ENCODE results near the gene PLCXD3. TPM values are rescaled to one million over a fixed set of nuclear protein-coding genes. Genes with fewer than 3 reads are reported as not detected.

The PLCXD3 gene
- total and polyA plus RNA-seq, 2 donors, result 0.05 to 0.37 TPM

DNA sequence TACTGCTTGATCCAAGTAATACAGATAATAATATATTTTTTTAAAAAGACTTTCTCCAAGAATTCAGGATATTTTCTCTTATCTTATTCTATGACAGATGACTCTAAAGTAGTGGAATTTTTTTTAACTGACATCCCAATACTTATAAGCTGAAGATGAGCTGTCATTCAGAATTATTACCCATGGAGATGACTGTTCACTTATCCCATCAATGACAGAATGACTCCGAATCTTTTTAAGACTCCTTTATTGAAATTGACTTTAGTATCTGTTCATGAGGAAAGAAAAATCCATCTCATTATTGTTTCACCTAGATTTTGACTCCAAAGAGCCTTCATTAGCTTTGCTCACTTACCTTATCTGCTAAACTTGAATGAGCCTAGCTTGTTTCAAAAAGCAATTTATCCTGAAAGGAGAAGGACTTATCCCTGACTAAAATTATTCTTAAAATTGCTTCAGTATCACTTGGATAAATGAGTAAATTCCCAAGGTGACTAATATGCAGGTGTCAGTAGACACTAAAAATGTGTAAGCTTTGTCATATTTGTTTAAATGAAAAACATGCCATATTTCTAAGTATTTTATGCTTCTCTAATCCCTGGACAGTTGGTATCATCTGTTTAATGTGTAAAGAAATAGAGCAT, 146.9 kb downstream of the PLCXD3 start:
- 96% methylated on average over 1 of the region's 1 CpG for WGBS
- no peaks in the 10 kb centered on the region for H3K9me3 ChIP-seq (ENCODE audit: control insufficient read depth in 2 of 2, insufficient read depth in 1 of 2, low read length in 1 of 2)

DNA sequence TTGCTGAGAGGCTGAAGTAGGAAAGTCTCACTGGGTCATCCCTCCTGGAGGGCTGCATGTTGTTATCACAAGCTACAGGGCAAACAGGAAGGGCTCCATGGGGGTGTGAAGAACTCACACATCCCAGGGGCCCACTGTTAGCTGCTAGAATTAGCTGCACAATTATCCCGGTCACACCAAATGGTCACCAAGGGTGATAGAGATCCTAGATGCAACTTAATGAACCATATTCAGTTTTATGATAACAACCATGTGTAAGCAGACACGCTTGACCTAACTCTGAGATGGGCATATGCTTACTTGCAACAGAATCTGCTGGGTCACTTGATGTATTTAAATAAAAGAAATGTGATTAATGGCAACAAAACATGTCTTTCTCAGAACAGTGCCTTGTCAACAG, 153.6 kb downstream of the PLCXD3 start:
- Histone ChIP-seq H3K4me3 (ENCODE audit: low read length in 2 of 2) (no peak overlapping the region), H3K27ac (ENCODE audit: low read depth in 1 of 2, low read length in 1 of 2) (no peak overlapping the region), H3K9me3 (ENCODE audit: control insufficient read depth in 2 of 2, insufficient read depth in 1 of 2, low read length in 1 of 2) (no peaks in the 10 kb centered on the region), H3K27me3 (ENCODE audit: control insufficient read depth in 2 of 2, insufficient read depth in 1 of 2, low read length in 1 of 2) (no peaks in the 10 kb centered on the region), H3K4me1 (ENCODE audit: control insufficient read depth in 2 of 2, insufficient read depth in 2 of 2, low read length in 2 of 2) (no peaks in the 10 kb centered on the region), H3K36me3 (ENCODE audit: control insufficient read depth in 2 of 2, insufficient read depth in 2 of 2, low read length in 1 of 2) (no peaks in the 10 kb centered on the region)
- WGBS, result 46% methylated on average over 2 of the region's 2 CpGs
- DNase-seq (ENCODE audit: low read depth in 6 of 9, low spot score in 9 of 9), result no peak

More for the DNA sequence above, 146.9 kb downstream of the PLCXD3 start:
- Histone ChIP-seq H3K36me3 (ENCODE audit: control insufficient read depth in 2 of 2, insufficient read depth in 2 of 2, low read length in 1 of 2) (no peaks in the 10 kb centered on the region), H3K4me3 (ENCODE audit: low read length in 2 of 2) (no peak overlapping the region), H3K4me1 (ENCODE audit: control insufficient read depth in 2 of 2, insufficient read depth in 2 of 2, low read length in 2 of 2) (no peaks in the 10 kb centered on the region), H3K27me3 (ENCODE audit: control insufficient read depth in 2 of 2, insufficient read depth in 1 of 2, low read length in 1 of 2) (no peaks in the 10 kb centered on the region), H3K27ac (ENCODE audit: low read depth in 1 of 2, low read length in 1 of 2) (no peak overlapping the region)
- DNase-seq (ENCODE audit: low read depth in 6 of 9, low spot score in 9 of 9), result no peak

DNA sequence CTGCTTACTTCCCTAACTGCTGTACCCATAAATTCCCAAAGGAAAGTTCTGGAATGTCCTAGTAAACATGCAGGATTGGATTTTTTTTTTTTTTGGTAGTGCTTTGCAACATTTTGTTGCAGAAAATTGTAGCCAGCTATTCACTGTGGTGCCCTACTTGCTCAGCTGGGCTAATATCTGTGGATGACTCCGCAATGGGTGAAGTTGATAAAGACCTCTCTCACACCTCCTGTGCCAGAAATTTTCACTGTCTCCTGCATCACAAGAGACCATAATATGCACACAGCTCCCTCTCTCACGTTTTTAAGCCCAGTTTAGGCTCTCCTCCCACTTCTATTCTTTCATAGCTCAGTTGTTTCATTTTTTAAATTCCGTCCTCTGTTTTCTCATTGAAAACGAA, 160.6 kb downstream of the PLCXD3 start:
- DNase-seq (ENCODE audit: low read depth in 6 of 9, low spot score in 9 of 9), result no peak
- Histone ChIP-seq H3K27ac (ENCODE audit: low read depth in 1 of 2, low read length in 1 of 2) (no peak overlapping the region), H3K4me1 (ENCODE audit: control insufficient read depth in 2 of 2, insufficient read depth in 2 of 2, low read length in 2 of 2) (no peaks in the 10 kb centered on the region), H3K4me3 (ENCODE audit: low read length in 2 of 2) (no peak overlapping the region), H3K36me3 (ENCODE audit: control insufficient read depth in 2 of 2, insufficient read depth in 2 of 2, low read length in 1 of 2) (no peaks in the 10 kb centered on the region), H3K9me3 (ENCODE audit: control insufficient read depth in 2 of 2, insufficient read depth in 1 of 2, low read length in 1 of 2) (no peaks in the 10 kb centered on the region), H3K27me3 (ENCODE audit: control insufficient read depth in 2 of 2, insufficient read depth in 1 of 2, low read length in 1 of 2) (no peaks in the 10 kb centered on the region)
- 72% methylated on average over 4 of the region's 4 CpGs for WGBS

DNA sequence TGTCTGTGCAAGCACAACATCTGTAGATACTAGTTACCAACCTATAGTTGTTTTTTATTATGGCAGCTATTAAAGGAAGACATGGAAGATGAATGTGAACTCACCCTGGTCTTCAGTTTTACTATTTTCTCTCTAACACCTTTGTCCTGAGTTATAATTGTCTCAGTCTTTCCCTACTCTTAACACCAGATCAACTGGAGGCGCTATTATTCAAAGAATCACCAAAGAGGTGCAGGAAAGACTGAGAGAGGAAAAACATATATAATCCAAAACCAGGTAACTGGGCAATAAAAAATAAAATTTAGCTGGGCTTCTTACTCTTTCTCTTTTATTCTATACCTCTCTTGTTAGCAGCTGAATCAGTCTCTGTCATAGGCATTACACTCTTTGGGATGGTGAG, 162.8 kb downstream of the PLCXD3 start:
- Histone ChIP-seq H3K9me3 (ENCODE audit: control insufficient read depth in 2 of 2, insufficient read depth in 1 of 2, low read length in 1 of 2) (no peaks in the 10 kb centered on the region), H3K4me3 (ENCODE audit: low read length in 2 of 2) (no peak overlapping the region), H3K27me3 (ENCODE audit: control insufficient read depth in 2 of 2, insufficient read depth in 1 of 2, low read length in 1 of 2) (no peaks in the 10 kb centered on the region), H3K36me3 (ENCODE audit: control insufficient read depth in 2 of 2, insufficient read depth in 2 of 2, low read length in 1 of 2) (no peaks in the 10 kb centered on the region), H3K27ac (ENCODE audit: low read depth in 1 of 2, low read length in 1 of 2) (no peak overlapping the region), H3K4me1 (ENCODE audit: control insufficient read depth in 2 of 2, insufficient read depth in 2 of 2, low read length in 2 of 2) (no peaks in the 10 kb centered on the region)
- no peak for DNase-seq (ENCODE audit: low read depth in 6 of 9, low spot score in 9 of 9)
- WGBS, result 89% methylated on average over 1 of the region's 1 CpG

DNA sequence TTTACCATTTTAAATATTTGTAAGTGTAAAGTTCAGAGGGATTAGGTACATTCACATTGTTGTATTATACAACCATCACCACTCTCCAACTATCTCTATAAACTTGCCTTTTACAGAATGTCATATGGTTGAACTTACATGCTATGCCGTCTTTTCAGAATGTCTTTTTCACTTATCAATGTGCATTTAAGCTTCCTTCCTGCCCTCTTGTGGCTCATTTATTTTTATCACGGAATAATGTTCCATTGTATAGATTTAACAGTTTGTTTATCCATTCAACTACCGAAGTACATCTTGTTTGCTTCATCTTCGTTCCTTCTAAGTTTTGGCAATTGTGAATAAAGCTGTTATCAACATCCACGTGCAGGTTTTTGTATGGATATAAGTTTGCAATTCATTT, 163.8 kb downstream of the PLCXD3 start:
- Histone ChIP-seq H3K4me3 (ENCODE audit: low read length in 2 of 2) (no peak overlapping the region), H3K27ac (ENCODE audit: low read depth in 1 of 2, low read length in 1 of 2) (no peak overlapping the region), H3K9me3 (ENCODE audit: control insufficient read depth in 2 of 2, insufficient read depth in 1 of 2, low read length in 1 of 2) (no peaks in the 10 kb centered on the region), H3K27me3 (ENCODE audit: control insufficient read depth in 2 of 2, insufficient read depth in 1 of 2, low read length in 1 of 2) (no peaks in the 10 kb centered on the region), H3K36me3 (ENCODE audit: control insufficient read depth in 2 of 2, insufficient read depth in 2 of 2, low read length in 1 of 2) (no peaks in the 10 kb centered on the region), H3K4me1 (ENCODE audit: control insufficient read depth in 2 of 2, insufficient read depth in 2 of 2, low read length in 2 of 2) (no peaks in the 10 kb centered on the region)
- no peak for DNase-seq (ENCODE audit: low read depth in 6 of 9, low spot score in 9 of 9)
- WGBS, result 39% methylated on average over 5 of the region's 5 CpGs

DNA sequence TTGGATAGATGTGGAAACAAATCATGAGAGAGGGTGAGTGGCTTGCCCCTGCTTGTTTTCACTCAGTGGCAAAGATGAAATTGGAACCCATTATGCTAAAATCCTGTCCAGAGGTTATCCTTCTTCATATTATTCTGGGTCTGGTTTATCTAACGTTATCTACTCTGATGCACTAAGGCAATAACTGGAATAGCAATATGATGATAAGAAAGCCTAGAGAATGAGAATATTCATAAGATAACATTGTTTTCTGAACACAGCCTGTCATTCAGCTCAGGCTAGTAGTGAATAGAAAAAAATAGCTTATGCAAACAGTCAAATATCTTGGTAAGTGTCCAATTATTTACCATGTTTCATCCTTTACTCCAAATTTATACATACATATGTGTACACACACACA, 165.1 kb downstream of the PLCXD3 start:
- Histone ChIP-seq H3K36me3 (ENCODE audit: control insufficient read depth in 2 of 2, insufficient read depth in 2 of 2, low read length in 1 of 2) (no peaks in the 10 kb centered on the region), H3K4me1 (ENCODE audit: control insufficient read depth in 2 of 2, insufficient read depth in 2 of 2, low read length in 2 of 2) (no peaks in the 10 kb centered on the region), H3K9me3 (ENCODE audit: control insufficient read depth in 2 of 2, insufficient read depth in 1 of 2, low read length in 1 of 2) (no peaks in the 10 kb centered on the region), H3K4me3 (ENCODE audit: low read length in 2 of 2) (no peak overlapping the region), H3K27ac (ENCODE audit: low read depth in 1 of 2, low read length in 1 of 2) (no peak overlapping the region), H3K27me3 (ENCODE audit: control insufficient read depth in 2 of 2, insufficient read depth in 1 of 2, low read length in 1 of 2) (no peaks in the 10 kb centered on the region)
- WGBS, result 79% methylated on average over 1 of the region's 1 CpG
- DNase-seq (ENCODE audit: low read depth in 6 of 9, low spot score in 9 of 9), result no peak

DNA sequence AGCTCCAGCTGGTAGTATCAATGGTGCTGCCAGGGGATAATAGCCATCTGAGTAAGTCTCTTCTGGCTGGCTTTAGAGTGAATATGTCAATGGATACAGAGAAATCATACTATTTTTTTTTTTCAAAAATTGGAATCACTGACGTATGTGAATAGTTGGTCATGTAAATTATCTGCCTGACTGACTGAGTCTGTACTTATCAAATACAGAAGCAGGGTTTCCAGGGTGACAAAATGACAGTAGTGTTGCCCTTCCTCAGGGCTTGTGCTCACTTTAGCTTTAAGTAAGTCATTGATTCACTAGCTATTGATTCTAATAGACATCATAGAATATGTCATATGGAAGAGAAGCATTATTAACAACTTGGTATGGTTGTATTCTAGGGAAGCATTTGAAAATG, 171.1 kb downstream of the PLCXD3 start:
- Histone ChIP-seq H3K36me3 (ENCODE audit: control insufficient read depth in 2 of 2, insufficient read depth in 2 of 2, low read length in 1 of 2) (no peaks in the 10 kb centered on the region), H3K9me3 (ENCODE audit: control insufficient read depth in 2 of 2, insufficient read depth in 1 of 2, low read length in 1 of 2) (no peaks in the 10 kb centered on the region), H3K27ac (ENCODE audit: low read depth in 1 of 2, low read length in 1 of 2) (no peak overlapping the region), H3K4me3 (ENCODE audit: low read length in 2 of 2) (no peak overlapping the region), H3K4me1 (ENCODE audit: control insufficient read depth in 2 of 2, insufficient read depth in 2 of 2, low read length in 2 of 2) (no peaks in the 10 kb centered on the region), H3K27me3 (ENCODE audit: control insufficient read depth in 2 of 2, insufficient read depth in 1 of 2, low read length in 1 of 2) (no peaks in the 10 kb centered on the region)
- 88% methylated on average over 1 of the region's 1 CpG for WGBS
- no peak for DNase-seq (ENCODE audit: low read depth in 6 of 9, low spot score in 9 of 9)

DNA sequence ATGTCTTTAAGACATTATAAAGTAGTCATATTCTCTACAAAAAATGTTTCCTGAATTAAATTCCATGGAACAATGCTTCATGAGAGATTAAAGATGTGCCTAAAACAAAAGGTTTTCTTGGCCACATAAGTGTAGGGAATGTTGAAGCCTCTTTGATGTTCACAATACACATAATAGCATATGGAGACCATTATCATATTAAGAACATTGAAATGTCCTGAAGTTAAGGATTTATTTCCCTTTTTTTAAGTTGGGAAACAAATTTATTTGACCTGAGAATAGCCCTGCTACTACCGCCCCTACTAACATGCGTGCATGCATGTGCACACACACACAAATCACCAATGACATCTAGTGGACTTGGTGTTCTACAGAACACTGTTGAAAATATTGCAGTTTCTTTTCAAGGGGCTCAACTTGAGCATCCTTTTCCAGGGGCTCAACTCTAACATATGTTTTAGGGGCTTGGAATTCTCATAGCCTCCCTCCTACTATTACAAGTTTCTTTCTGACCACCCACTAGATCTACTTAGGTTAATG, 172.2 kb downstream of the PLCXD3 start:
- H3K9me3 ChIP-seq (ENCODE audit: control insufficient read depth in 2 of 2, insufficient read depth in 1 of 2, low read length in 1 of 2), result no peaks in the 10 kb centered on the region
- no peaks in the 10 kb centered on the region for H3K4me1 ChIP-seq (ENCODE audit: control insufficient read depth in 2 of 2, insufficient read depth in 2 of 2, low read length in 2 of 2)
- WGBS, result 93% methylated on average over 2 of the region's 2 CpGs
- no peak for DNase-seq (ENCODE audit: low read depth in 6 of 9, low spot score in 9 of 9)
- no peak overlapping the region for H3K4me3 ChIP-seq (ENCODE audit: low read length in 2 of 2)
- H3K36me3 ChIP-seq (ENCODE audit: control insufficient read depth in 2 of 2, insufficient read depth in 2 of 2, low read length in 1 of 2), result no peaks in the 10 kb centered on the region
- H3K27ac ChIP-seq (ENCODE audit: low read depth in 1 of 2, low read length in 1 of 2), result no peak overlapping the region
- no peaks in the 10 kb centered on the region for H3K27me3 ChIP-seq (ENCODE audit: control insufficient read depth in 2 of 2, insufficient read depth in 1 of 2, low read length in 1 of 2)

DNA sequence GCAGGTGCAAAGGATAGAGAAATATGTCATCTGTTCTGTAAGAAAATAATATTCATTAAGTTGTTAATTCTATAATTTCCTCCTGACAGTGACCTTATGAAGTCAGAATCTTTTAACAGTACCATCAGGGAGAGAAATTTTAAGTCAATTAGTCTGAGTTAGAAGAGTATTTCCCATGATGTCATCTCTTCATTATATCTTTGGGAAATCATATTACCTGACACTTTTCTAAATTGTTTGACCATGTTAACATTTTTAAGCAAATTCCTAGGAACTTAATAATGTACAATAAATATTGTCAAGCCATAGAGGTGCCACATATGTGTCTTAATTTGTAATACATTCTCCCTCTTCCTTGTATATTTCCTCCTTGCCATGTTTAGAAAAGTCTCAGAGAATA, 172.7 kb downstream of the PLCXD3 start:
- no peak overlapping the region for H3K27ac ChIP-seq (ENCODE audit: low read depth in 1 of 2, low read length in 1 of 2)
- H3K27me3 ChIP-seq (ENCODE audit: control insufficient read depth in 2 of 2, insufficient read depth in 1 of 2, low read length in 1 of 2), result no peaks in the 10 kb centered on the region
- H3K4me1 ChIP-seq (ENCODE audit: control insufficient read depth in 2 of 2, insufficient read depth in 2 of 2, low read length in 2 of 2), result no peaks in the 10 kb centered on the region
- H3K9me3 ChIP-seq (ENCODE audit: control insufficient read depth in 2 of 2, insufficient read depth in 1 of 2, low read length in 1 of 2), result no peaks in the 10 kb centered on the region
- H3K4me3 ChIP-seq (ENCODE audit: low read length in 2 of 2), result no peak overlapping the region
- no peak for DNase-seq (ENCODE audit: low read depth in 6 of 9, low spot score in 9 of 9)
- H3K36me3 ChIP-seq (ENCODE audit: control insufficient read depth in 2 of 2, insufficient read depth in 2 of 2, low read length in 1 of 2), result no peaks in the 10 kb centered on the region

All from thymus (tissue), 11 donors.